Measurements from ENCODE around the gene EBLN1.
"Not testable (repeated sequence)": the region's sequence is repeated elsewhere in the genome, so short reads cannot be mapped to it uniquely, and the experiment has no call there.

The EBLN1 gene

DNA sequence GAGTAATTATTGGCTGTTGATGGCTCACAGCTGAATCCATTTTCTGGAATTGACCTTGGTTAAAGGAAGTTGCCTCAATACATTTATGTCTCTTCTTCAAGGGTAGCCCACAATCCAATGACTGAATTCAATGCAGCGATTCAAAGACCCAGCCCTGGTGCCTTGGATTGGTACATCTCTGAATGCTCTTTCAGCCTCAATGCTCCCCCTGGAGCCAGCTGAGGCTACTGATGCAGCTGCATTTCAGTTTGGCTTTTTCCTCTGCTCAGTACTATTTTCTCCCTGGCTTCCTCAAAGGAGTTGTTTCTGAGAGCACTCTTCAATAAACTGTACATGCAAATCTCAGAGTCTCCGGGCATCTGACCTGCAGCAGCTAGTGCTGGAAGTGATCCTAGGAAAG is 633 bp upstream of the EBLN1 start:
- Histone ChIP-seq H3K4me3 (ENCODE audit: low read depth, low read length) (no peak overlapping the region), H3K9me3 (ENCODE audit: insufficient read depth, low read depth, low read length) (no peaks in the 10 kb centered on the region), H3K18ac (ENCODE audit: low read length) (no peak overlapping the region), H2BK5ac (ENCODE audit: low read depth, low read length, poor library complexity) (no peak overlapping the region), H3K79me1 (ENCODE audit: low read length) (no peaks in the 10 kb centered on the region), H3K14ac (ENCODE audit: low read length) (no peak overlapping the region), H3K4ac (ENCODE audit: low read depth, low read length) (no peak overlapping the region), H3K27me3 (ENCODE audit: insufficient read depth, low read length) (no peaks in the 10 kb centered on the region), H3K23ac (ENCODE audit: low read length) (no peak overlapping the region), H3K4me1 (ENCODE audit: control insufficient read depth in 1 of 2, insufficient read depth in 2 of 2, low read length in 2 of 2) (no peaks in the 10 kb centered on the region), H3K79me2 (ENCODE audit: control insufficient read depth, insufficient read depth, low read length, poor library complexity) (no peaks in the 10 kb centered on the region), H4K8ac (ENCODE audit: low read depth, low read length) (no peak overlapping the region), H2AK5ac (ENCODE audit: low read length) (no peak overlapping the region), H3K9ac (ENCODE audit: low read length) (no peak overlapping the region), H4K12ac (ENCODE audit: low read depth, low read length) (no peak overlapping the region), H3K4me2 (ENCODE audit: low read length) (no peak overlapping the region), H2BK120ac (ENCODE audit: insufficient read depth, low read length, poor library complexity) (no peak overlapping the region), H3K27ac (ENCODE audit: low read depth, low read length) (no peak overlapping the region), H4K91ac (ENCODE audit: low read depth, low read length) (no peak overlapping the region), H2BK12ac (ENCODE audit: low read length) (no peak overlapping the region), H2AFZ (ENCODE audit: insufficient read depth, low read length, poor library complexity) (no peak overlapping the region), H3K36me3 (ENCODE audit: control insufficient read depth in 1 of 2, insufficient read depth in 2 of 2, low read length in 2 of 2) (no peaks in the 10 kb centered on the region)
- DNase-seq: no peak
- whole genome bisulfite sequencing (ENCODE audit: extremely low coverage, insufficient coverage, insufficient read length): no CpG with 5 or more reads among the region's 2 CpGs

DNA sequence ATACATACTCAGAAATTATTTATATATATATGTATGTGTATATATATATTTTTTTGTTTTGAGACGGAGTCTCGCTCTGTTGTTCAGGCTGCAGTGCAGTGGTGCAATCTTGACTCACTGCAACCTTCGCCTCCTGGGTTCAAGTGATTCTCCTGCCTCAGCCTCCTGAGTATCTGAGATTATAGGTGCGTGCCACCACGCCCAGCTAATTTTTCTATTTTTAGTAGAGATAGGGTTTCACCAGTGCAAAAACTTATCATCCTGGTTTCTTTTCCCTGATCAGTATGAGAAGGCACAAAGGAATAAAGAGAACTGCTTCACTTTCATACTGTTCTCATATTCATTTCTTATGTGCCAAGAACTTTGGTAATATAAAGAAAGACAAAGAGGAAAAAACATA is 731 bp downstream of the EBLN1 start:
- H2BK120ac ChIP-seq (ENCODE audit: insufficient read depth, low read length, poor library complexity); H4K91ac ChIP-seq (ENCODE audit: low read depth, low read length); H3K4me1 ChIP-seq (ENCODE audit: control insufficient read depth in 1 of 2, insufficient read depth in 2 of 2, low read length in 2 of 2); H2BK12ac ChIP-seq (ENCODE audit: low read length); H2AK5ac ChIP-seq (ENCODE audit: low read length); H3K14ac ChIP-seq (ENCODE audit: low read length); H3K9ac ChIP-seq (ENCODE audit: low read length); H3K79me2 ChIP-seq (ENCODE audit: control insufficient read depth, insufficient read depth, low read length, poor library complexity); H3K4me3 ChIP-seq (ENCODE audit: low read depth, low read length); H3K27me3 ChIP-seq (ENCODE audit: insufficient read depth, low read length); H2AFZ ChIP-seq (ENCODE audit: insufficient read depth, low read length, poor library complexity); DNase-seq; H3K9me3 ChIP-seq (ENCODE audit: insufficient read depth, low read depth, low read length); H3K4ac ChIP-seq (ENCODE audit: low read depth, low read length); H3K27ac ChIP-seq (ENCODE audit: low read depth, low read length); H4K8ac ChIP-seq (ENCODE audit: low read depth, low read length); H4K12ac ChIP-seq (ENCODE audit: low read depth, low read length); H3K36me3 ChIP-seq (ENCODE audit: control insufficient read depth in 1 of 2, insufficient read depth in 2 of 2, low read length in 2 of 2); H3K18ac ChIP-seq (ENCODE audit: low read length); H3K4me2 ChIP-seq (ENCODE audit: low read length); H3K79me1 ChIP-seq (ENCODE audit: low read length); H2BK5ac ChIP-seq (ENCODE audit: low read depth, low read length, poor library complexity); H3K23ac ChIP-seq (ENCODE audit: low read length): not testable (repeated sequence)
- WGBS (ENCODE audit: extremely low coverage, insufficient coverage, insufficient read length): no CpG with 5 or more reads among the region's 5 CpGs

DNA sequence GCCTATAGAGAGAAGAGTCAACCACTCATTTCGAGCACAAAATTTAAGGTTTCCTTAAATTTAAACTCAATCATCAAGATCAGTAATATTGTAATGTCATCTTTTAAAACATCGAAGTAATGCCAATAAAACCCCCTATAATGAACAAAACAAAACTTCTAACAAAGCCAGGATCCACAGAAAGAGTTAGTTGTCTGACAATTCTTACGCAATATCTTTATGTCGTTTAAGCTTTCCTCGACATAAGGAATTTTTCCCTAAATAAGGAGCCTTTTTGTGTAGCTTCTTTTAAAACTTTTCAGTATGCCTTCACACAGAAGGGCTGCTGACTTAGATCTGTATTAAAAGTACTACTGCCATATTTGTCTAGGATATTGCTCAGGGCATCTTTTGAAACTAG is 7.5 kb downstream of the EBLN1 start:
- Histone ChIP-seq H2AFZ (ENCODE audit: insufficient read depth, low read length, poor library complexity) (no peak overlapping the region), H3K9ac (ENCODE audit: low read length) (no peak overlapping the region), H3K18ac (ENCODE audit: low read length) (no peak overlapping the region), H3K9me3 (ENCODE audit: insufficient read depth, low read depth, low read length) (no peaks in the 10 kb centered on the region), H3K4me1 (ENCODE audit: control insufficient read depth in 1 of 2, insufficient read depth in 2 of 2, low read length in 2 of 2) (no peaks in the 10 kb centered on the region), H4K91ac (ENCODE audit: low read depth, low read length) (no peak overlapping the region), H3K27me3 (ENCODE audit: insufficient read depth, low read length) (no peaks in the 10 kb centered on the region), H3K4ac (ENCODE audit: low read depth, low read length) (no peak overlapping the region), H3K27ac (ENCODE audit: low read depth, low read length) (no peak overlapping the region), H3K4me2 (ENCODE audit: low read length) (no peak overlapping the region), H2BK5ac (ENCODE audit: low read depth, low read length, poor library complexity) (no peak overlapping the region), H2AK5ac (ENCODE audit: low read length) (no peak overlapping the region), H3K79me1 (ENCODE audit: low read length) (no peaks in the 10 kb centered on the region), H3K4me3 (ENCODE audit: low read depth, low read length) (no peak overlapping the region), H3K36me3 (ENCODE audit: control insufficient read depth in 1 of 2, insufficient read depth in 2 of 2, low read length in 2 of 2) (no peaks in the 10 kb centered on the region), H4K12ac (ENCODE audit: low read depth, low read length) (no peak overlapping the region), H3K23ac (ENCODE audit: low read length) (no peak overlapping the region), H2BK120ac (ENCODE audit: insufficient read depth, low read length, poor library complexity) (no peak overlapping the region), H3K79me2 (ENCODE audit: control insufficient read depth, insufficient read depth, low read length, poor library complexity) (no peaks in the 10 kb centered on the region), H4K8ac (ENCODE audit: low read depth, low read length) (no peak overlapping the region), H3K14ac (ENCODE audit: low read length) (no peak overlapping the region), H2BK12ac (ENCODE audit: low read length) (no peak overlapping the region)
- WGBS (ENCODE audit: extremely low coverage, insufficient coverage, insufficient read length): no CpG with 5 or more reads among the region's 5 CpGs
- DNase-seq: no peak

DNA sequence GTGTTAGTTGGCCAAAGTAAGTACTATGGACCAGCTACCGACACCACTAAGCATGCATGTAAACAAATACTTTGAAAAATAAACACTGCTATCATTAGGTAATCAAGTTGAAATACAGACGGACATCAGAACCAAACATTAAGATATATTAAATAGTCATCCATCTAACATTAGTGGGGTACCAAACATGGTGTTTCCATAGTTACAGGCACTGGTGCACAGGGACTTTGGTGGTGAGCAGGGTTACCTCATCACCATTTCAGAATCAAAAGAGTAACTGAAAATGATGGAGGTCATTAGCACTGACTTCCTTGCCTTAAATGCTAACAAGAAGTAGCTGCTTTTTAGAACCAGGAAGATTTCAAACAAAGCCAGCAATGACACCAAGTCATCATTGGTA is 23.9 kb downstream of the EBLN1 start:
- Histone ChIP-seq H3K9ac (ENCODE audit: low read length) (no peak overlapping the region), H2AK5ac (ENCODE audit: low read length) (no peak overlapping the region), H3K4ac (ENCODE audit: low read depth, low read length) (no peak overlapping the region), H4K8ac (ENCODE audit: low read depth, low read length) (no peak overlapping the region), H3K4me2 (ENCODE audit: low read length) (no peak overlapping the region), H3K4me3 (ENCODE audit: low read depth, low read length) (no peak overlapping the region), H3K79me1 (ENCODE audit: low read length) (no peaks in the 10 kb centered on the region), H3K23ac (ENCODE audit: low read length) (no peak overlapping the region), H4K12ac (ENCODE audit: low read depth, low read length) (no peak overlapping the region), H3K27me3 (ENCODE audit: insufficient read depth, low read length) (no peaks in the 10 kb centered on the region), H3K4me1 (ENCODE audit: control insufficient read depth in 1 of 2, insufficient read depth in 2 of 2, low read length in 2 of 2) (no peaks in the 10 kb centered on the region), H3K18ac (ENCODE audit: low read length) (no peak overlapping the region), H2BK120ac (ENCODE audit: insufficient read depth, low read length, poor library complexity) (no peak overlapping the region), H2BK5ac (ENCODE audit: low read depth, low read length, poor library complexity) (no peak overlapping the region), H3K36me3 (ENCODE audit: control insufficient read depth in 1 of 2, insufficient read depth in 2 of 2, low read length in 2 of 2) (no peaks in the 10 kb centered on the region), H2AFZ (ENCODE audit: insufficient read depth, low read length, poor library complexity) (no peak overlapping the region), H2BK12ac (ENCODE audit: low read length) (no peak overlapping the region), H3K79me2 (ENCODE audit: control insufficient read depth, insufficient read depth, low read length, poor library complexity) (no peaks in the 10 kb centered on the region), H4K91ac (ENCODE audit: low read depth, low read length) (no peak overlapping the region), H3K27ac (ENCODE audit: low read depth, low read length) (no peak overlapping the region), H3K14ac (ENCODE audit: low read length) (no peak overlapping the region), H3K9me3 (ENCODE audit: insufficient read depth, low read depth, low read length) (no peaks in the 10 kb centered on the region)
- no peak for DNase-seq
- no CpG with 5 or more reads among the region's 2 CpGs for WGBS (ENCODE audit: extremely low coverage, insufficient coverage, insufficient read length)
